ENCODE results near the gene ZNF277. TPM values are rescaled to one million over a fixed set of nuclear protein-coding genes. Genes with fewer than 3 reads are reported as not detected.

The ZNF277 gene
- polyA plus RNA-seq, 2 of the 4 experiments (the other 2 are of a cell fraction), result 23.4 to 31.9 TPM

GRCh38 chr7:112186300-112186699 lies 20.2 kb upstream of the ZNF277 start:
- Histone ChIP-seq H3K4me3 (no peak overlapping the region), H3K9me3 (no peaks in the 10 kb centered on the region), H3K4me2 (no peak overlapping the region), H3K4me1 (peaks cover 19% of the 10 kb centered on the region), H3K27ac (no peak overlapping the region)
- no peak for TF ChIP-seq ZC3H11A (IDR thresholded peaks at IDR 0.05)
- TF ChIP-seq, protein P1, sequence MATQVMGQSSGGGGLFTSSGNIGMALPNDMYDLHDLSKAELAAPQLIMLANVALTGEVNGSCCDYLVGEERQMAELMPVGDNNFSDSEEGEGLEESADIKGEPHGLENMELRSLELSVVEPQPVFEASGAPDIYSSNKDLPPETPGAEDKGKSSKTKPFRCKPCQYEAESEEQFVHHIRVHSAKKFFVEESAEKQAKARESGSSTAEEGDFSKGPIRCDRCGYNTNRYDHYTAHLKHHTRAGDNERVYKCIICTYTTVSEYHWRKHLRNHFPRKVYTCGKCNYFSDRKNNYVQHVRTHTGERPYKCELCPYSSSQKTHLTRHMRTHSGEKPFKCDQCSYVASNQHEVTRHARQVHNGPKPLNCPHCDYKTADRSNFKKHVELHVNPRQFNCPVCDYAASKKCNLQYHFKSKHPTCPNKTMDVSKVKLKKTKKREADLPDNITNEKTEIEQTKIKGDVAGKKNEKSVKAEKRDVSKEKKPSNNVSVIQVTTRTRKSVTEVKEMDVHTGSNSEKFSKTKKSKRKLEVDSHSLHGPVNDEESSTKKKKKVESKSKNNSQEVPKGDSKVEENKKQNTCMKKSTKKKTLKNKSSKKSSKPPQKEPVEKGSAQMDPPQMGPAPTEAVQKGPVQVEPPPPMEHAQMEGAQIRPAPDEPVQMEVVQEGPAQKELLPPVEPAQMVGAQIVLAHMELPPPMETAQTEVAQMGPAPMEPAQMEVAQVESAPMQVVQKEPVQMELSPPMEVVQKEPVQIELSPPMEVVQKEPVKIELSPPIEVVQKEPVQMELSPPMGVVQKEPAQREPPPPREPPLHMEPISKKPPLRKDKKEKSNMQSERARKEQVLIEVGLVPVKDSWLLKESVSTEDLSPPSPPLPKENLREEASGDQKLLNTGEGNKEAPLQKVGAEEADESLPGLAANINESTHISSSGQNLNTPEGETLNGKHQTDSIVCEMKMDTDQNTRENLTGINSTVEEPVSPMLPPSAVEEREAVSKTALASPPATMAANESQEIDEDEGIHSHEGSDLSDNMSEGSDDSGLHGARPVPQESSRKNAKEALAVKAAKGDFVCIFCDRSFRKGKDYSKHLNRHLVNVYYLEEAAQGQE (IDR thresholded peaks at IDR 0.05), result no peak
- TF ChIP-seq HEYL (CRISPR knock-in tag; IDR thresholded peaks at IDR 0.05), result no peak
- no peak for TF ChIP-seq ZNF302 (CRISPR knock-in tag; IDR thresholded peaks at IDR 0.05)
- TF ChIP-seq RFX5 (IDR thresholded peaks at IDR 0.05), result no peak
- TF ChIP-seq TFCP2L1 (CRISPR knock-in tag; IDR thresholded peaks at IDR 0.05), result no peak
- no peak for TF ChIP-seq FOSL2 (IDR thresholded peaks at IDR 0.05)
- TF ChIP-seq FOSL2 (CRISPR knock-in tag; IDR thresholded peaks at IDR 0.05), result no peak
- TF ChIP-seq POLR2AphosphoS2 (conservative IDR thresholded peaks at IDR 0.05; ENCODE audit: low read length), result no peak
- TF ChIP-seq KDM5A (IDR thresholded peaks at IDR 0.05), result no peak
- no peak for TF ChIP-seq RCOR1 (IDR thresholded peaks at IDR 0.05; ENCODE audit: low read depth, low read length)
- no peak for TF ChIP-seq KDM1A (IDR thresholded peaks at IDR 0.05; ENCODE audit: low read depth)
- TF ChIP-seq MAZ (IDR thresholded peaks at IDR 0.05; ENCODE audit: borderline replicate concordance, low read depth, low read length), result no peak
- no peak for TF ChIP-seq PHF8 (IDR thresholded peaks at IDR 0.05; ENCODE audit: borderline replicate concordance, low read depth)
- TF ChIP-seq JUN (IDR thresholded peaks at IDR 0.05), result no peak
- DNase-seq (ENCODE audit: low read depth in 1 of 2, low spot score in 1 of 2), result no peak
- CTCF ChIA-PET, result interaction anchor here (1.2 to 1.8 kb wide), 2 partner anchors 9 to 19 kb away, joined by 3 read pairs; no protein-coding TSS in a partner anchor
- no peak for FAIRE-seq
- WGBS (ENCODE audit: missing lambda C conversion rate), result 67% methylated on average over 1 of the region's 1 CpG
- POLR2A ChIA-PET, result no interaction called here
- no peak for ATAC-seq

GRCh38 chr7:112188257-112188656 lies 18.2 kb upstream of the ZNF277 start:
- H3K4me1 ChIP-seq, result peaks cover 38% of the 10 kb centered on the region
- no peak overlapping the region for H3K4me3 ChIP-seq
- 92% methylated on average over 3 of the region's 3 CpGs for WGBS (ENCODE audit: missing lambda C conversion rate)
- no peak for FAIRE-seq
- no peak overlapping the region for H3K4me2 ChIP-seq
- no peak for ATAC-seq
- CTCF ChIA-PET, result interaction anchor here (1.5 kb wide), 1 partner anchor 9 kb away, joined by 3 read pairs; no protein-coding TSS in a partner anchor
- no peak overlapping the region for H3K27ac ChIP-seq
- DNase-seq (ENCODE audit: low read depth in 1 of 2, low spot score in 1 of 2), result no peak
- POLR2A ChIA-PET, result no interaction called here
- no peaks in the 10 kb centered on the region for H3K9me3 ChIP-seq
- TF ChIP-seq, protein P2, sequence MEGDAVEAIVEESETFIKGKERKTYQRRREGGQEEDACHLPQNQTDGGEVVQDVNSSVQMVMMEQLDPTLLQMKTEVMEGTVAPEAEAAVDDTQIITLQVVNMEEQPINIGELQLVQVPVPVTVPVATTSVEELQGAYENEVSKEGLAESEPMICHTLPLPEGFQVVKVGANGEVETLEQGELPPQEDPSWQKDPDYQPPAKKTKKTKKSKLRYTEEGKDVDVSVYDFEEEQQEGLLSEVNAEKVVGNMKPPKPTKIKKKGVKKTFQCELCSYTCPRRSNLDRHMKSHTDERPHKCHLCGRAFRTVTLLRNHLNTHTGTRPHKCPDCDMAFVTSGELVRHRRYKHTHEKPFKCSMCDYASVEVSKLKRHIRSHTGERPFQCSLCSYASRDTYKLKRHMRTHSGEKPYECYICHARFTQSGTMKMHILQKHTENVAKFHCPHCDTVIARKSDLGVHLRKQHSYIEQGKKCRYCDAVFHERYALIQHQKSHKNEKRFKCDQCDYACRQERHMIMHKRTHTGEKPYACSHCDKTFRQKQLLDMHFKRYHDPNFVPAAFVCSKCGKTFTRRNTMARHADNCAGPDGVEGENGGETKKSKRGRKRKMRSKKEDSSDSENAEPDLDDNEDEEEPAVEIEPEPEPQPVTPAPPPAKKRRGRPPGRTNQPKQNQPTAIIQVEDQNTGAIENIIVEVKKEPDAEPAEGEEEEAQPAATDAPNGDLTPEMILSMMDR (IDR thresholded peaks at IDR 0.05), result no peak
- TF ChIP-seq FOSB (CRISPR knock-in tag; IDR thresholded peaks at IDR 0.05) (no peak), HOXB5 (CRISPR knock-in tag; IDR thresholded peaks at IDR 0.05) (no peak), SMC3 (IDR thresholded peaks at IDR 0.05) (no peak), FOSL2 (IDR thresholded peaks at IDR 0.05) (no peak), FOSL2 (CRISPR knock-in tag; IDR thresholded peaks at IDR 0.05) (no peak), JUN (IDR thresholded peaks at IDR 0.05) (no peak), ZFP36 (IDR thresholded peaks at IDR 0.05; ENCODE audit: borderline replicate concordance, partially characterized antibody) (no peak), RFX5 (IDR thresholded peaks at IDR 0.05) (no peak), ESRRA (IDR thresholded peaks at IDR 0.05; ENCODE audit: borderline replicate concordance, low read length) (no peak), RARB (CRISPR knock-in tag; IDR thresholded peaks at IDR 0.05) (no peak), RAD21 (conservative IDR thresholded peaks at IDR 0.05 in 1 of 2, IDR thresholded peaks at IDR 0.05 in 1 of 2) (no peak), CBX2 (IDR thresholded peaks at IDR 0.05; ENCODE audit: borderline replicate concordance, low read depth) (no peak), TP53 (CRISPR knock-in tag; IDR thresholded peaks at IDR 0.05) (no peak), TFCP2L1 (CRISPR knock-in tag; IDR thresholded peaks at IDR 0.05) (no peak)
- TF ChIP-seq, protein P1 (IDR thresholded peaks at IDR 0.05), result no peak
- TF ChIP-seq, protein P3, sequence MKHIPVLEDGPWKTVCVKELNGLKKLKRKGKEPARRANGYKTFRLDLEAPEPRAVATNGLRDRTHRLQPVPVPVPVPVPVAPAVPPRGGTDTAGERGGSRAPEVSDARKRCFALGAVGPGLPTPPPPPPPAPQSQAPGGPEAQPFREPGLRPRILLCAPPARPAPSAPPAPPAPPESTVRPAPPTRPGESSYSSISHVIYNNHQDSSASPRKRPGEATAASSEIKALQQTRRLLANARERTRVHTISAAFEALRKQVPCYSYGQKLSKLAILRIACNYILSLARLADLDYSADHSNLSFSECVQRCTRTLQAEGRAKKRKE (CRISPR knock-in tag; IDR thresholded peaks at IDR 0.05; ENCODE audit: low read depth), result no peak
- TF ChIP-seq, protein P4, sequence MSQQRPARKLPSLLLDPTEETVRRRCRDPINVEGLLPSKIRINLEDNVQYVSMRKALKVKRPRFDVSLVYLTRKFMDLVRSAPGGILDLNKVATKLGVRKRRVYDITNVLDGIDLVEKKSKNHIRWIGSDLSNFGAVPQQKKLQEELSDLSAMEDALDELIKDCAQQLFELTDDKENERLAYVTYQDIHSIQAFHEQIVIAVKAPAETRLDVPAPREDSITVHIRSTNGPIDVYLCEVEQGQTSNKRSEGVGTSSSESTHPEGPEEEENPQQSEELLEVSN (IDR thresholded peaks at IDR 0.05; ENCODE audit: borderline replicate concordance, low read depth), result no peak
